GM12872 (cell line): ENCODE measurements around the gene KDM8.

Source experiments
- TF ChIP-seq, protein P1 (sequence below): IDR thresholded peaks from 3 replicates; pipeline ENCODE4 v1.5.1; 2011; ENCODE audit warnings: low read depth, mild to moderate bottlenecking, low read length, moderate library complexity; ENCODE audit not compliant: insufficient read depth

Gene KDM8

DNA sequence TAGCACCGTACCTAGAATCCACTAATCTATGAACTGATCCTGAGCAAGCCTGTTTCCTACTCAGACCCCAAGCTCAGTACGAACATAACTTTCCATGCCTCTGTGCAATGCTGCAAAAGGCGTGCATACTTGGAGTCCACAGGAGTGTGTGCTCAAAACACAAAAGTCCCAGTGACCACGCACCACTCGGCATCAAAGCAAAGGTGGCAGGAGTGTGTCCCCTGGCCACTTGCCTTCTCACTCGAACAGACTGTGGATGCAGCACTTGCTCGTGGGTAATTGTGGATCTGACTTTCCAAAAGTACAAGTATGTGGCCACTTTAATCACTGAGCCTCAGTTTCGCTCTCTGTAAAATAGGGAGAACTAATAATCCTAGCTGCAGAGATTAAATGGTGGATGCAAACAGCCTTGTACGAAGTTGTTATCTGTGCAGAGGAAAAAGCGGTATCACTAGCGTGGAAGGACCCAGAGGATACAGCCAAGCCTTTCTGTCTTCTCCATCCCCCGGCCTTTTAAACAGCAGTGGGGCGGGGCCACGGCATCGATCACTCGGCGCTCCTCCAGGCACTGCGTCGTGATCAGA is 311 bp upstream of the KDM8 start:
- TF ChIP-seq, protein P1, sequence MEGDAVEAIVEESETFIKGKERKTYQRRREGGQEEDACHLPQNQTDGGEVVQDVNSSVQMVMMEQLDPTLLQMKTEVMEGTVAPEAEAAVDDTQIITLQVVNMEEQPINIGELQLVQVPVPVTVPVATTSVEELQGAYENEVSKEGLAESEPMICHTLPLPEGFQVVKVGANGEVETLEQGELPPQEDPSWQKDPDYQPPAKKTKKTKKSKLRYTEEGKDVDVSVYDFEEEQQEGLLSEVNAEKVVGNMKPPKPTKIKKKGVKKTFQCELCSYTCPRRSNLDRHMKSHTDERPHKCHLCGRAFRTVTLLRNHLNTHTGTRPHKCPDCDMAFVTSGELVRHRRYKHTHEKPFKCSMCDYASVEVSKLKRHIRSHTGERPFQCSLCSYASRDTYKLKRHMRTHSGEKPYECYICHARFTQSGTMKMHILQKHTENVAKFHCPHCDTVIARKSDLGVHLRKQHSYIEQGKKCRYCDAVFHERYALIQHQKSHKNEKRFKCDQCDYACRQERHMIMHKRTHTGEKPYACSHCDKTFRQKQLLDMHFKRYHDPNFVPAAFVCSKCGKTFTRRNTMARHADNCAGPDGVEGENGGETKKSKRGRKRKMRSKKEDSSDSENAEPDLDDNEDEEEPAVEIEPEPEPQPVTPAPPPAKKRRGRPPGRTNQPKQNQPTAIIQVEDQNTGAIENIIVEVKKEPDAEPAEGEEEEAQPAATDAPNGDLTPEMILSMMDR: no peak

DNA sequence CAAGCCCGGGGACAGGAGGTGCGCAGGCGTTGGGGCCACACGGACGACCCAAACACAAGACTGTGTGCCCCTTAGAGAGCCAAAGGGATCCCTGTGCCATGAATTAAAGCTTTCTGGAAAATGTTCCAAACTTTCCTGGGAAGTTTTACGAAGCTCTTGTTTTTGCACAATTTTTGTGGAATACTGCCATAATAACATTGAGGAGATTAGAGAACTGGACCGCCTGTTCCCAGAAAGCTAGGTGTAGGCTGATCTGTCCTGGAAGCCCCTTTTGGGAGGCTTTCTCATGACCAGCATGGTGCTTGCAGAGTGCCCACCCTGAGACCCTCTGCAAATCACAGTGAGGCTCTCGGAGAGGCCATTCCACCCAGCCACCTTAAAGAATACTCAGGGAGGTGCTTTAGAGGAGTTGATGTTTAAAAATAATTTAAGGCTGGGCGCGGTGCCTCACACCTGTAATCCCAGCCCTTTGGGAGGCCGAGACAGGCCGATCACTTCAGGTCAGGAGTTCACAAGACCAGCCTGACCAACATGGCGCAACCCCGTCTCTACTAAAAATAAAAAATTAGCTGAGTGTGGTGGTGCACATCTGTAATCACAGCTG is 1.1 kb downstream of the KDM8 start:
- TF ChIP-seq, protein P1: no peak

DNA sequence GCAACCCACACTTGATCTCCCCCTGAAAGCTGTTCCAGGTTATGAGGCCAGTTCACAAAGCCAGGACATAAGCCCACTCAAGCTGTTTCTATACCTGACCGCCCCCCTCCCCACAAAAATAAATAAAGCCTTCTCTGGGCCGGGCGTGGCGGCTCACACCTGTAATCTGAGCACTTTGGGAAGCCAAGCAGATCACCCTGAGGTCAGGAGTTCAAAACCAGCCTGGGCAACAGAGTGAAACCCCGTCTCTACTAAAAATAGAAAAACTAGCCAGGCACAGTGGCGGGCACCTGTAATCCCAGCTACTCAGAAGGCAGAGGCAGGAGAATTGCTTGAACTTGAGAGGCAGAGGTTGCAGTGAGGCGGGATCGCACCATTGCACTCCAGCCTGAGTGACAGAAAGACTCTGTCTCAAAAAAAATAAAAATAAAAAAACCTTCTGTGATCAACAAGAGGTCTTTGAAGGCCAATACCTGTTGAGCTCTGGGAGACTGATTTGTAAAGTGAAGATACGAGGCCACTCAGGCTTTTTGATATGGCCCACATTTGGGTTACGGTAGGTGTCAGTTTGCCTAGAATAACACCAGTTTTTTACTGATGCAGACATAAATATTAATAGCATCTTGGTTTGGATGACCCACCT is 2.2 kb downstream of the KDM8 start:
- TF ChIP-seq, protein P1: 0 out of 3 replicates have a peak, but pooled peaks have one; percentile 12

DNA sequence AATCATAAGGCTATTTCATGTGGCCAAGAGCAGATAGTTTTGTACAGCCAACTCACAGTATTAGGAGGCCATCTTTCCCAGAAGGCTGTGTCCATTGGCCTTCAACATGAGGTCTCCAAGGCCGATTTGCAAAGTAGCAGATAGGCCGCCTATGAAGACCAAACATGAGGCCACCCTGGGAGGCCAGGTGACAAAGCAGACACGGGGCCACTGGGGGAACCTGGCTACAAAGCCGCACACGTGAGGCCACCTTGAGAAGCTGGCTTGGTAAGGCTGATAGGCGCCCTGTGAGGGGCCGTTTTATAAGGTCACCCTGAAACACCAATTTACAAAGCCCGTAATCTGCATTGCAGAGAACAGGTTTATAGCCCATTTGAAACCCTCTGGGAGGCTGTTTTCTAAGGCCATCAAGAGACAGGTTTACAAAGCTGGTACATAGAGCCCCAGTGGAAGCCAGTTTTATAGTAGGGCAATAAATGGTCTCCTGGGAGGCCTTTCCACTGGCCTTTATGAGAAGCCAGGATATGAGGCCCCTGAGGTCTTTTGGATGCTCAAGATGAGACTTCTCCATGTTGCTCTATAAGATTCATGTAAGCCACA is 4.9 kb downstream of the KDM8 start:
- TF ChIP-seq, protein P1: no peak

DNA sequence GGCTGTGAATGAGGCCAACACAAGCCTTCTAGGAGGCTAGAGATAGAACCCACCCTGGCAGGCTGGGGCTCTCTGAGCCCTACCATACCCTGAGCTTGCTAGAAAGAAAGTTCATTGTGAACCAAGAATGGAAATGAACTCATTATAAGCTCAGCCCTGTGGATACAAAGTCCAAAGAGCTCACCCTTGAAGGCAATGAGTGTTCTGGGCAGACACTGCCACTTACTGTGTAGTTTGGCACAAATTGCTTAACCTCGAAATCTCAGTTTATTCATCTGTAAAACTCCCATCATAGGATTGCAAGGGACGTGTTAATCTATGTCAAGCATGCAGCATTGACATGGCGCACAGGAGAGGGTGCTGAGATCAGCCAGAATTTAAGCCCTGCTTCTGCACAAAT is 5.5 kb downstream of the KDM8 start:
- TF ChIP-seq, protein P1: no peak

DNA sequence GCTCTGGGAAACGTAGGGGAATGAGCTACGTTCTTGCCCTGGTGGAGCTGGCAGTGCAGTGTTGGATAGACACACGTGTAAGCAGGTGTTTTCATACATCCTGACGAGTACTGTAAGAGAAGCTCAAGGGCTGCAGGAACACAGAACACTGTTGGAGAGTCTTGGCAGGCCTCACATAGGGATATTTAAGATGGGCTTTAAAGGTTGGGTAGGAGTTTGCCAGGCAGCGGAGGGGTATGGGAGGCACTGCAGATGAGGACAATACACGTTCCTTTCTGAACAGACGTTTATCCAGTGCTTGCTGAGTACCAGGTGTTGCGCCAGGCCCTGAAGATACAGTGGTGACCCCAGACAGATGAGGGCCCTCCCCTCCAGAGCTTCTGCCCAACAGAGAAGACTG is 6.3 kb downstream of the KDM8 start:
- TF ChIP-seq, protein P1: no peak

DNA sequence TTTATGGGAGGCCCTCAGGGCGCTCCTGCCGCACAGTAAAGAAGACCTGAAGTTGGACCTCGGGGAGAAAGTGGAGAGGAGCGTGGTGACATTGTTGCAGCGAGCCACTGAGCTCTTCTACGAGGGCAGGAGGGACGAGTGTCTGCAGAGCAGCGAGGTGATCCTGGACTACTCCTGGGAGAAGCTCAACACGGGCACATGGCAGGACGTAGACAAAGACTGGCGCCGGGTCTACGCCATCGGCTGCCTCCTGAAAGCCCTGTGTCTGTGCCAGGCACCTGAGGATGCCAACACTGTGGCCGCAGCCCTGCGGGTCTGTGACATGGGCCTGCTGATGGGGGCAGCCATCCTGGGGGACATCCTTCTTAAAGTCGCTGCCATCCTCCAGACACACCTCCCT is 6.8 kb downstream of the KDM8 start:
- TF ChIP-seq, protein P1: no peak
